Peyer's patch (tissue), 4 donors: Measurements from ENCODE around the gene USPL1.

Source experiments
- POLR2A ChIP-seq, 2 donors: fragments of 450-650 bp; IDR thresholded peaks; one replicate each; pipeline ENCODE4 v1.5.1; 2017; ENCODE audit warnings: antibody characterized with exemption in 2 of 2, mild to moderate bottlenecking in 2 of 2, moderate library complexity in 2 of 2
- TF ChIP-seq, protein P1 (sequence below), 6 experiments: fragments of 450-650 bp in 4 of 6; fragments of 200-600 bp in 2 of 6; sonication (generic) in 1 of 6; IDR thresholded peaks; one replicate each; pipeline ENCODE4 v1.5.1; 2017 to 2019; ENCODE audit warnings: antibody characterized with exemption in 6 of 6, mild to moderate bottlenecking in 3 of 6, moderate library complexity in 1 of 6

DNA sequence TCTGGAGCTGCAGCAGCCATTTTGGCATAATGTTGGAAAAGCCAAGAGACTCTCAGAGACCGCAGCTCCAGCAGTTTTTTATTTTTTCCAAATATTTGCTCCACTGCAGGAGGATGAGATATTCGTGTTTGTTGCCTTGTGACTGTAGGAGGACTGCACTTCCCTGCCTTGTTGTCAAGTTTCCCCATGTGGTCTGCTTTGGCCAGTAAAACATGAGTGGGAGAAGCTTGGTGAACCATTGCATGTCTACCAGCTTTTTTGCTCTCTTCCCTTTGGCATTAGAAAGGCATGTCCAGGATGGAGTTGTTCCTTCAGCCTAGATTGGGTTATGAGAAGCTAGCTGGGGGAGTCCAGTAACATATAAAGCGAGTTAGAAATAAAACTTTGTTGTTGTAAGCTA is 69.9 kb downstream of the USPL1 start:
- TF ChIP-seq, protein P1, sequence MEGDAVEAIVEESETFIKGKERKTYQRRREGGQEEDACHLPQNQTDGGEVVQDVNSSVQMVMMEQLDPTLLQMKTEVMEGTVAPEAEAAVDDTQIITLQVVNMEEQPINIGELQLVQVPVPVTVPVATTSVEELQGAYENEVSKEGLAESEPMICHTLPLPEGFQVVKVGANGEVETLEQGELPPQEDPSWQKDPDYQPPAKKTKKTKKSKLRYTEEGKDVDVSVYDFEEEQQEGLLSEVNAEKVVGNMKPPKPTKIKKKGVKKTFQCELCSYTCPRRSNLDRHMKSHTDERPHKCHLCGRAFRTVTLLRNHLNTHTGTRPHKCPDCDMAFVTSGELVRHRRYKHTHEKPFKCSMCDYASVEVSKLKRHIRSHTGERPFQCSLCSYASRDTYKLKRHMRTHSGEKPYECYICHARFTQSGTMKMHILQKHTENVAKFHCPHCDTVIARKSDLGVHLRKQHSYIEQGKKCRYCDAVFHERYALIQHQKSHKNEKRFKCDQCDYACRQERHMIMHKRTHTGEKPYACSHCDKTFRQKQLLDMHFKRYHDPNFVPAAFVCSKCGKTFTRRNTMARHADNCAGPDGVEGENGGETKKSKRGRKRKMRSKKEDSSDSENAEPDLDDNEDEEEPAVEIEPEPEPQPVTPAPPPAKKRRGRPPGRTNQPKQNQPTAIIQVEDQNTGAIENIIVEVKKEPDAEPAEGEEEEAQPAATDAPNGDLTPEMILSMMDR (IDR thresholded peaks at IDR 0.05) = no peak
- TF ChIP-seq POLR2A (IDR thresholded peaks at IDR 0.05) = no peak
